GM19455 (cell line): ENCODE results near the gene KRTAP10-12.

ENCODE experiments used
- ATAC-seq: cut with Tn5 transposase; IDR thresholded peaks from one replicate; pipeline ENCODE4 v1.9.1; 2021; ENCODE audit not compliant: unreplicated experiment

Gene KRTAP10-12

DNA sequence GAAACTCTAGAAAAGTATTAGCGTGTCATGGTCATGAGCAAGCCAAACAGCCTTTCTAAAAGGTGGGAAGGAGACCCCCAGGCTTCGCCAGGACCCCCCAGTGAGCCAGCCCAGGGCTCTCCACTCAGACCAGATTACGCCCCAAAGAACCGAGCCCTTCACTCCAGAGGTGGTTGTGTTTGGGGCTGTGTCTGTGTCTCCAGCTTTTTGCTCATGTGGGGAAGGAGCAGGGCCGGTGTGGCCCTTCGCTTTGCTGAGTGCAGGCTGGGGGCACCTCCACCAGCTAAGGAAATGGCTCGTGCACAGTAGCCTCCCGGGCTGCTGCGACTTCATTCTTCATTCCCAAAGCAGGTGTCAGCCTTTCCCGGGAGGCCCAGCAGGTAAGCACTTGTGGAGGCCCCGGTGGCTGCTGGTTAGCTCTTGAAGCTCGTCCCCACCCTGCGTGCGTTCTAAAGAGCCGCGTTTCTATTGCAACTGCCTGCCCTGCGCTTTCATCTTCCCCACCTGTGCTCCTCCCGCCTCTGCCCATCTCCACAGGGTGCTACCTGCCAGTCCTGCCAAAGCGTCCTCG, 13.9 kb downstream of the KRTAP10-12 start:
- ATAC-seq = no peak

DNA sequence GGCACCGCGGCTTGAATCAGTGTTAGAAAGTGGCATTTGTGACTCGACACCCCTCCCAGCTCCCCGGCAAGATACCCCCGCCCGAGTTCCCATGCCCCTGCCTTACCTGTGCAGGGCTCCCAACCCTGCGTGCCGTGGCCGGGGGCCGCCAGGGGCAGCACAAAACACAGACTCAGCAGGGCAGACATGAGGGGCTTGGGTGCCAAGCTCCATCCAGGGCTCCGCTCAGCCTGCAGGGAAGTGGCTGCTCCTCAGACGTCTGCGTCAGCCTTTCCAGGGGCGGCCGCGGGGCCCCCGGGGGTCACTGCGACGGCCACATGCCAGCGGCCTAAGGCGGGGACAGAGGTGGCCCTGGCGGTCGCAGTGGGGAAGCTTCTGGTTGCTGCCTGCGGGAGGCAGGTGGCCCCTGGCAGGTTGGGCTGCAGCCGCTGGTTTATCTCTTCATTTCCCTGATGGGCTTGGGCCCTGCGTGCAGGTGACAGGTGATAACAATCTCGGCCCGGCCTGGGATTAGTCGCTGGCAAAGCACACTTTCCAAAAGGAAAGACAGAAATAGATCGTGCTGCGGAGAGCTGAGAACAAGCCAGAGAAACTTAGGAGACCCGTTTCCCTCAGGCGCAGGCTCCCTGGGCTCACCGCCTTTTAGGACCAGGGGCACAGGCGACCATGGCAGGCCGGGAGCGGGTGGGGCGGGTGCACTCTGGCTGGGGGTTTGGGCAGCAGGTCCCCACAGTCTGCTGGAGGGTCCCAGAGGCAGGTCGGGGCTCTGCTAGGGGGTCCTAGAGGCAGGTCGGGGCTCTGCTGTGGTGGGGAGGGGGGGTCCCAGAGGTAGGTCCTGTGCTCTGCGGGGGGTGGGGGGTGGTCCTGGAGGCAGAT, 14.6 kb downstream of the KRTAP10-12 start, which contains the start of gene TSPEAR:
TSS of gene TSPEAR (minus strand) at position 246 of the 876 bp plus-strand sequence. CDS start at position 188, 58 bp downstream.
- no peak for ATAC-seq

DNA sequence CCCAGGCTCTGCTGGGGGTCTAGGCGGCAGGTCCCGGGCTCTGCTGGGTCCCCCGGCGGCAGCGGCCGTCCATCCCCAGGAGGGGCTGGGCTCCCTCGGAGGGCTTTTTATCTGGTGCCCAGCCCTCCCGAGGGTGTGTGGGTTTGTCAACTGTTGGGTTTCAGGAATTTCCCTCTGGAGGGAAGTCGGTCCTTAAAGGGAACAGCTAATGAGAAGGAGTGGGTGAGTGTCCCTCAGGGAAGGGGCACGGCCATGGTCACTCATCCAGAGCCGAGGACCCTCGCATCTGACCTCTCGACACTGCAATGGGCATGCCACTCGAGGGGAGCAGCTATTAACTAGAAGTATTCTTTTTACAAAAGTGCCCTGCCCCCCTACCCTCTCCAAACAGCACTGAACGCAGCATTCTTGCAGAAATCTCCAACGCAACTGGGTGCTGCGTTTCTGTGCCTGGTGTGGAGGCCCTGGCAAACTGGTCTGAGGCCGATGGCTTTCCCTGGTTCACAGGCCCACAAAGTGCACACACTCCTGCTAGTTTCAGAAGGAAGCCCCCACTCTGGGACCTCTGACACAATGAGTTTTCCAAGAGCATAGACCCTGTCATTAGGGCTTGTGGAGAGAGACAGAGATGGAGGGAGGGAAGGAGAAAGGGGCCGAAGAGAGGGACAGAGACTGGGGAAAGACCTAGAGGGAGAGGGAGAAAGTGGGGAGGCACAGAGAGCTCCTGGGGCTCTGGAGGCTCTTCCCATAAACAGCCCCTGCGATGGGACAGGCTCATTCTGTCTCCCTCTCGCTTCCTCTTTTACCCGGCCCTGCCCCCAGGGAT, 15.4 kb downstream of the KRTAP10-12 start:
- no peak for ATAC-seq

DNA sequence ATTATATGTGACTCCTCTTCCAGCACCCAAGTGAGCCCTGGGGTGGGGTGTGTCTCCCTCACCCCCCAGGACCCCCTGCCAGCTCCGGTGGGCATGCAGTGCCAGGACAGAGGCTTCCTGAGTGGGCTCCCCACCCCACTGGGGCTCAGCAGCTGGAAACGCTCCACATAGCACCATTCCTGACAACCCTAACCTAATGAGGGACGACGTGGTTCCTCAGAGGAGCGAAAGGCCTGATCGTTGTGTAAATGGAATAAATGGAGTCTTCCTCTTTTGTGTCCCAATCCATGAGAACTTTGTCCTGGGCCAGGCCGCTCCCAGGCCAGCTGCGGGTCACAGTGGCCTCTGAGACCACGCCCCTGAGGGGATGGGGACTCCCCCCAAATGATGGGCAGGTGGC, 16.2 kb downstream of the KRTAP10-12 start:
- ATAC-seq = no peak

DNA sequence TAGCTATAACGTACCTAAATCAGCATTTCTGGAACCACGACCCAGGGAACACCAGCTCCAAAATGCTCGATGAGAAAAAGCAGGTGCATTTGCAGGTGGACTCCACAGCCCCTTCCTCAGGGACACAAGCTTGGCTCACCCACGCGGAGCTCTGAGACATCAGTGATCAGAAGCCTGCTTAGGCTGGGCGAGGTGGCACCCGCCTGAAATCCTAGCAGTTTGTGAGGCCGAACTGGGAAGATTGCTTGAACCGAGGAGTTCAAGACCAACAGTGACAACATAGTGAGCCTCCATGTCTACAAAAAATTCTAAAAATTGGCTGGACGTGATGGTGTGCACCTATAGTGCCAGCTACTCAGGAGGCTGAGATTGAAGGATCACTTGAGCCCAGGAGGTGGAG, 16.9 kb downstream of the KRTAP10-12 start:
- ATAC-seq = no peak

DNA sequence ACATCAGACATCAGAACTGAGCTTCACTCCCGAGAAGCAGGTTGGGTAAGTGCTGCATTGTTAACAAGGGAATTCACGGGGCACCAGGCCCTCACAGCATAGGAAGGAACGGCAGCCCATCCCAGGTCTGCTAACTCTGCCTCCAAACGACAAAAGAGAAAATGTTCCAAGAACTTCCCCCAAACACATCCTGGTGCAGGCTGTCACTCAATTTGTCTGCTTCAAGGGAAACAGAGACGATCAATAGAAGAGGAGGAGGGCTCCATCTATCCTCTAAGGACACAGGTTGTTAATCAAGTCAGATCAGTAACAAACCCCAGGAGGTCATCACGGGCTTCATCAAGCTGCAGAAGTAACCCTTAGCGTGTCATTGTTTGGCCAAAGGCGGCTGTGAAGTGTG, 17.9 kb downstream of the KRTAP10-12 start:
- no peak for ATAC-seq

DNA sequence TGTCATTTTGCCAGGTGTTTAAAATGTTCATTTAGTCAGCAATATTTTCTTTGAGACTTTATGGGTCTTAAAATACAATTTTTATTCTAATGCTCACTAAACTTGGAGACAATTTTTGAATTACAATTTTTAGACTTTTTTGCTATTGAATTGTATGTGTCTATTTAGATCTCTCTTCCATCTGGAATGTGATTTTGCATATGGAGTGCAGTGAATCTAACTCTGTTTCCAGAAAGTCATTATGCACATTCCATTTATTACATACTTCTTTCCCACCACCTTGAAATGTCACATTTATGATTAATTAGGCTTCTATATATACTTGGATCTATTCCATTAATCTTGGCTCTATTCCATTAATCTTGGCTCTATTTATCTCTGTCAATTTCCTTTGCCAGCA, 20.0 kb downstream of the KRTAP10-12 start:
- ATAC-seq = no peak

DNA sequence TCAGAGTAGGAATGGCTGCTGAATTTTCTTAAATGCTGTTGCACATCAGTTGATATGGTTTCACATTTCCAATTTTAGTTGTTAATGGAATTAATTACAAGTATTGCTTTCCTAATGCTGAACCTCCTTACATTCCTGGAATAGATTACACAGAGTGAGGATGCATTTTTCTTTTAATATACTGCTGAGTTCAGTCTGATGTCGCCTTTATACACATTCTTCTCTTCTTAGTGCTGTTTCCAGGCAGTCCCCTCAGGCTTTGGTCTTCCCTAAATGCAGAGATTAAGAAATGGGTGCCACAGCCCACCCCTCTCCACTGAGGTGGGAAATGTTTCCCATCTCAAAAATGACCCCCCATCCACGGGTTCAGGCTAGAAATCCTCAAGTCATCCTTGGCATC, 21.1 kb downstream of the KRTAP10-12 start:
- no peak for ATAC-seq

DNA sequence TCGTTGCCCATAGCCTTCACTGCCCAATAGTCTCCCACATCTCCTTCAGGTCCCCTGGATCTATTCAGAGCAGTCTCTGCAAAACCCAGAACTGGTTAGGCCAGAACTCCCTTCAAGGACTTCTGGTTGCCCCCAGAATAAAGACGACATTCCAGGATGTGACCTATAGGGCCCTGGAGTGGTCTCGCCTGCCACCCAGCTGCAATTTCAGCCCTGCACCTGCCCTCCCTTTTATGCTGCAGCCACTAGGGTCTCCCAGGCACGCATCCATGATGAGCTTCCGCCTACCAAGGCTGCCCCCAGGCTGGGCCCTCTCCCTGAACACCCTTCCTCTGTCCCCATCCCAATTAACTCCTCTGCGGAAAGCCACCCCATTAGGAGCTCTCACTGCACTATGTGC, 21.6 kb downstream of the KRTAP10-12 start:
- no peak for ATAC-seq

DNA sequence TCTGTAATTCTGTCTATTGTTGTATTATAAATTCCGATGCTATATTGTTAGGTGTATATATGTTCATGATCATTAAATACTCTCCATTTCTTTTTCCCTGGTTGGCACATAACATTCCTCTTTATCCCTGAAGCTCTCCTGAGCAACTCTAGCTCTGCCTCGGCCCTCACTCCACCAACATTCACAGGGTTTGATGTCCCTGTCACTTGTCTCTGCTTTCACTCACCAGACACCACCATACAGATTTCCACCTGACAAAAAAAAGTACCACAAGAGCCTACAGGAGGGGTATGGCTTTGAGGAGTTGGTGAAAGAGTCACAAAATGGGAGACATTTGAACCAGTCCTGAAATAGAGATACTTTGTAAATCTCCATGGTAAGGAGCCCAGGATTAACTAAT, 23.2 kb downstream of the KRTAP10-12 start:
- no peak for ATAC-seq

DNA sequence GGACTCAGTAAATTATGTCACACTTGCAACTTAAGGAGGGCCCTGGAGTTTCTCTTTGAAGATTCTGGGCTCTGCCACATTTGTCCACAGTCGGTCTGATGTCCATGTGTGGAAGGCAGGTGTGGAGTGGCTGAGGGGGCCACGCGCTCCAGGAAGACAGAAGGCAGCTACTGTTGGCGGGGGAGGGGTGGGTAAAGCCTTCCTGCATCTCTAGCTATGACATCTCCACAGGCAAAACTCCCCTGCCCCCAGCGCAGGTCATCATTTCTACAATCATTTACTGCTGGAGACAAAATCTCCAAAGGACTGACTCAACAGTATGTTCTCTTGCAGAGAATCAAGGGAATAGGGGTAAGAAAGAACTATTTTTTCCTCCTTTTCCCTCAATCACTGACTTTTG, 25.8 kb downstream of the KRTAP10-12 start:
- no peak for ATAC-seq

DNA sequence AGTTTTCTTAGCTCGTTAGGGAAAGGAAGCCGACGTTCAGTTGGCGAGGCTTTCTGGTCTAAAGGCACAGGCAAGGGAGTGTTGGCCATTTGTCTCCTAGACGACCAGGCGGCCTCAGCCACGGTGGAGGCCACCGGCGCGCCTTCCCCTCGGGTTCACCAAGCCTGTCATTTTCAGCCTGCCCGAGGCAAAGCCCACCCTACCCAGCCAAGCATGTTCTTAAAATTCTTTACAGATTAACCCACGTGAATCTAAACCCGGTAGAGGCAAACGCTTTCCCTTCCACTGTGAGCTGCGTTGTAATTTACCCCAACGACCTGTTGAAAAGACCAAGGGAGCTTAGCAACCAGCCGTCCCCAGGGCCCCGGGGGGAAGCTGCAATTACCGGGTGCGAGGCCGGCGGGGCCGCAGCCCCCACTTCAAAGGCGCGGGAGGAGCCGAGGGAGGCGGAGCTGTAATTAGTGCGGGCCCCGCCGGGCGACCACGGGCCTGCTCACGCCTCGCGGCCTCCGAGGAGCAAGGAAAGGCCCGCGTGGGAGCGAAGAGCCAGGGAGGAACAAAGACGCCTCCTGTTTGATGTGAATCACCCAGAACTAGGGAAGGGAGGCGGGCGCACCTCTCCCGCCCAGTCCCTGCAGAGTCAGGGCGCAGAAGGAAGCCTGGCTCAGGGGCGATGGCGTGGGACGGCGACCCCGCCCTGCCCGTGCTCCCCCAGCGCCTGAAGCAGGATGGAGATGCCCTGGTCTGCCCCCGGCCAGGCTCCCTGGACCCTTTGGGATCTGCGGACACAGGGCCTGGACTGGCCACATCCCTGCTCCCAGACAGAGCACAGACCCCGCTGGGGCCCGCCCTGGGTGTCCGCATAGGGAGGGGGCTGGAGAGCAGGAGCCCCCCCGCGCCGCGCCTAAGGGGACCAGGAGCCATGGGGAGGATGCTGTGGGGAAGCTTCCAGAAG, 26.5 kb downstream of the KRTAP10-12 start:
- no peak for ATAC-seq

DNA sequence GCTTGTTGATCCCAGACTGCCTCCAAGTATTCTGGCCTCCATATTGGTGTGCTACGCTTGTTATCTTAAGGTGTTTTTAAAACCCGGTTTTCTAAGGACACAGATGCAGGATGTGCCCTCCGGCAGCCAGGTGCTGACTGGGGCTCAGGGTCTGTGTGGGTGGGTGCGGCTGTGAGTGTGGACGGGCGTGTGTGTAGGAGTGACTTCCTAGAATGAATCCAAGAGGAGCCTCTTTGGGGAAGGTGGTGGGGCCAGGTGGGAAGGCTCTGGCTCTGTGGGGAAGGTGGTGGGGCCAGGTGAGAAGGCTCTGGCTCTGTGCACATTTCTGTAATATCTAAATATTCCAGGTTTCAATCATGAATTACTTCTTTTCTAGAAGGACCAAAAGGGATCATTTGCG, 27.2 kb downstream of the KRTAP10-12 start:
- ATAC-seq = no peak

DNA sequence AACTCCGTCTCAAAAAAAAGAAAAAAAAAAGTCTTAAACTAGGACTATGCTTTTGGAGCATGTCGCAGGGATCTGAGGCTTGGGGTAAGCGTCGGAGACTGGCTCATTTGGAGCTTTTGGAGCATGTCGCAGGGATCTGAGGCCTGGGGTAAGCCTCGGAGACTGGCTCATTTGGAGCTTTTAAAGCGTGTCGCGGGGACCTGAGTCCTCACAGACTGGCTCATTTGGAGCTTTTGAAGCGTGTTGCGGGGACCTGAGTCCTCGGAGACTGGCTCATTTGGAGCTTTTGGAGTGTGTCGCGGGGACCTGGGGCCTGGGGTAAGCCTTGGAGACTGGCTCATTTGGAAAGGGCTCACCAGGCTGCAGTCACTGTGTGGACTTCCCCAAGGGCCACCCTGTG, 28.0 kb downstream of the KRTAP10-12 start:
- ATAC-seq = no peak

DNA sequence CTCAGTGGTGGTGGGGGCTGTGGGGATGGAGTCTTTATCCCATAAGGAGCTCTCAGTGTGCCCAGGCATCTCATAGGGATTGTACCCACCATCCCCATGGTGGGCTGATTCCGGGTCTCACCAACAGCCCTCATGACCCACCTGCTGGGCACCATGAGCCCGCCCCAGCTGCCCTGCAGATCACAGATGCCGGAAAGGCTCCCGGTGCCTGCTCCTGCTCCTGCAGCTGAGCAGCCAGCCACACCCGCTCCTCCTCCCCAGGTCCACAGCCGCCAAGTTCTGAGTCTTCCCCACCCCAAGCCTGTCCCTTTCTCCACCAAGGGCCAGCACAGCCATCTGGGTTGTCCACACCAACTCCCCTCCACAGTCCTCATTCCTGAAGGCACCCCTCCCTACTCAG, 29.9 kb downstream of the KRTAP10-12 start:
- no peak for ATAC-seq

DNA sequence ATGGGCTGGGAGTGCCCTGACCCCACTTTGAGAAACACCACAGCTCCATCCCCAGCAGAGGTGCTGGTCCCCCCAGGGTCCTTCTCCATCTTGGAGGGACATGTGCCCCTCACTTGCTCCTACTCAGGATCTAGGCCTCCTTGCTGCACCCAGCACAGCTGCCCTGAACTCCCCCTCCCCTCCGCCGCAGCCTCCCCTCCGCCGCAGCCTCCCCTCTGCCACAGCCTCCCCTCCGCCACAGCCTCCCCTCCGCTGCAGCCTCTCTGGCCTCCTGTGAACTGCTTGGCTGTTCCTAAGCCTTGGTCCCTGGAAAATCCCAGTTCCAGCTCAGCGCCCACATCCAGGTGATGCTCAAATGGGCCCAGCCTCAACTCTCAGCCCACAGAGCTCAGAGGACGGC, 30.3 kb downstream of the KRTAP10-12 start:
- ATAC-seq = no peak

DNA sequence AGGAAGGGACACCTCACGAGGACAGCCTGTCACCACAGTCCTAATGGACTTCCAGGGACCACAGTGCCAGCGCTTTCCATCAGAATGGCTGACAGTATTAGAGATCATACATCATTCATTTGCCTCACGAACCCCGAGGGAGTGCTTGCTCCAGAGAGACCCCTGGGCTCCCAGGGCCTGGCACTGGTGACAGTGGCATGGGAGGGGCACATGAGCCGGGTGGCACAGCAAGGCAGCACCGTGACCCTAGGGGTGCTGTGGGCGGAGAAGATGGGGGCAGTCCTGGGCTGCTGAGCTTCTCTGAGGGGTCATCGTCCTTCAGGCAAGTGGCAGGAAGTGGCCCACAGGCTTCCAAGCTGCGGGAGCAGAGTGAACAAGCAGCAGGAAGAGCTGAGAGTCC, 30.8 kb downstream of the KRTAP10-12 start:
- ATAC-seq = no peak

DNA sequence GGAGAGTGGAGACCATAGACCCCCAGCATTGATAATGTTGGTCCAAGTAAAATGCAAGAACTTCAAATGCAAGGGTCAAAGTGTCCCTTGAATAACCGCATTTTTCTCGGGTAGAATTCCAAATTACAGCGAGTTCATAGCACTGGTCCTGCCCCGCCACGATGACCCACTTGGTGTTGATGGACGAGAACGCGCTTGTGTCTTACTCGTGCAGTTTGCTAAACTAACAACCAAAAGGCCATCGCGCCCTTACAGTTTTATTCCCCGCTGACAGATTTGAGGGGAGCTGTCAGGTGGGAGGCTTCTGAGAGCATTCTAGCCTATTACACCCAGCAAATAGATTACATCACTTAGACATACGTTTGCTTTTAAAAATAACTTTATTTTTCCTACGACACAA, 31.7 kb downstream of the KRTAP10-12 start:
- ATAC-seq = no peak

DNA sequence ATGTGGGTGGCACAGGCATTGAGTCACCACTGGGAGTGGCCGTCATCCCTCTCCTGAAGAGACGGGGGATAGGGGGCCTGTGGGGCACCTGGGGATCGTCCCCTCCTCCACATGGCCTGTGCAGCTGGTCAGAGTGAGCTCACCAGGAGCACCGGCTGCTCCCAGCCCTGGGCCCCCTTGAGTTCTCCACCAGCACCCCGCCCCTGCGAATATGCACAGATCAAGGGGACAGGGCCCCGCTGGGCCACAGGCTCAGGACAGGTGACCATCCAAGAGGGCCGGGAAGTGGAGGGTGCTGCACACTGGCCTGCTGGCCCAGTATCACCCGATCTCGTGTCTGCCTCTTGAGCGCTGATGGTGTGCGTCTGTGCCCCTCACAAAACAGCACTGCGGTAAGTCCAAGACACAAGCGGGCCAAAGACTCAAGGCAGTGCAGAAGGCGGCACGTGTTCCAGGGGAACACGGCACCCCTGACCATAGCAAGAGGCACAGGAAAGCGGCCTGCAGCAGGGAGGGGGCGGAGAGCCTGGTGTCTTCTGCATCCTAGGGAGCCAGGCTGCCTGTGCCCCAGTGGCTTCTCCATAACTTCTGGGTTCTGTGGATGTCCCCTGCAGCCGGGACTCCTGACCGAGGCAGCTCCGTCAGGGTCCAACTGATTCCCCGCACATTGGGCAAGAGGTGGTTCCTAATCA, 32.5 kb downstream of the KRTAP10-12 start:
- no peak for ATAC-seq

DNA sequence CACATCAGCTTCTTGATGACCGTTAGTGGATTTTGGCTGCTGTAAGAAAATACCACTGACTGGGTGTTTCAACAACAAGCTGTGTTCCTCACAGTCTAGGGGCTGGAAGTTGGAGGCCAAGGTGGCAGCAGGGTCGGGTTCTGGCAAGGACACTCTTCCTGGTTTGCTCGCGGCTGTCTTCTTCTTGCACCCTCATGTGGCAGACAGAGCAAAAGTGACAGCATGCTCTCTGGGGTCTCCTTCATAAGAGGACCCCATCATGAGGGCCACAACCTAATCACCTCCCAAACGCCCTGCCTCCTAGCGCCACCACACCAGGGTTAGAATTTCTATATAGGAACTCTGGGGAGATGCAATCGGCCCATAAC, 33.0 kb downstream of the KRTAP10-12 start:
- ATAC-seq = no peak
